ENCODE measurements around the gene MYL12A. TPM values are rescaled to one million over a fixed set of nuclear protein-coding genes. Genes with fewer than 3 reads are reported as not detected.

MYL12A gene
- total RNA-seq, 4 donors from 2014 or later: 526 to 2,307 (median 1,474) TPM

DNA sequence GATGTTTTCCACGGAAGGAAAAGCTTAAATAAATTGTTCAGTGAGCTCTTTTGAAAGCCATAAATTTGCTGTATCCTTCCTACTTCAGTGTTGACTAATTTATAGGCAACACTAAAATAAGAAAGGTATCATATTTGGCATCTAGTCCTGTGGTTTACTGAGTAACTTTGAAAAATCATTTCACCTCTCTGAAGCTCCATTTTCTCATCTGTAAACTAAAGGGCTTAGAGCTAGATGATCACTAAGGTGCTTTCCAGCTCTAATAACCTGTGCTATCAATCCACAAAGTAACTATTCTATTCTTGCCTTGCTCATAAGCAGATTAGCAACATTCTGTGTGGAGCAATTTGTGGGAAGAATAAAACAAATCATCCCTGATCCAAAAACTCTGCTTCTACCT is 24.2 kb upstream of the MYL12A start:
- peaks cover 15 to 21% of the 10 kb centered on the region in 2 donors for H3K4me1 ChIP-seq
- no peaks in the 10 kb centered on the region for H3K36me3 ChIP-seq
- no peak overlapping the region for H3K4me3 ChIP-seq
- no peaks in the 10 kb centered on the region for H3K27me3 ChIP-seq
- intact Hi-C loops (cut with DNase I; ENCODE audit: low total_unique reads): no loop called here
- TF ChIP-seq, protein P1, sequence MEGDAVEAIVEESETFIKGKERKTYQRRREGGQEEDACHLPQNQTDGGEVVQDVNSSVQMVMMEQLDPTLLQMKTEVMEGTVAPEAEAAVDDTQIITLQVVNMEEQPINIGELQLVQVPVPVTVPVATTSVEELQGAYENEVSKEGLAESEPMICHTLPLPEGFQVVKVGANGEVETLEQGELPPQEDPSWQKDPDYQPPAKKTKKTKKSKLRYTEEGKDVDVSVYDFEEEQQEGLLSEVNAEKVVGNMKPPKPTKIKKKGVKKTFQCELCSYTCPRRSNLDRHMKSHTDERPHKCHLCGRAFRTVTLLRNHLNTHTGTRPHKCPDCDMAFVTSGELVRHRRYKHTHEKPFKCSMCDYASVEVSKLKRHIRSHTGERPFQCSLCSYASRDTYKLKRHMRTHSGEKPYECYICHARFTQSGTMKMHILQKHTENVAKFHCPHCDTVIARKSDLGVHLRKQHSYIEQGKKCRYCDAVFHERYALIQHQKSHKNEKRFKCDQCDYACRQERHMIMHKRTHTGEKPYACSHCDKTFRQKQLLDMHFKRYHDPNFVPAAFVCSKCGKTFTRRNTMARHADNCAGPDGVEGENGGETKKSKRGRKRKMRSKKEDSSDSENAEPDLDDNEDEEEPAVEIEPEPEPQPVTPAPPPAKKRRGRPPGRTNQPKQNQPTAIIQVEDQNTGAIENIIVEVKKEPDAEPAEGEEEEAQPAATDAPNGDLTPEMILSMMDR (IDR thresholded peaks at IDR 0.05 in 4 of 5, conservative IDR thresholded peaks at IDR 0.05 in 1 of 5): no peak
- TF ChIP-seq POLR2A (IDR thresholded peaks at IDR 0.05): no peak
- H3K27ac ChIP-seq: peak overlapping the region in 2 of 4 donors; percentile 28 to 54
- no peaks in the 10 kb centered on the region for H3K9me3 ChIP-seq
- no peak for ATAC-seq
- in situ Hi-C loops (cut with MboI; ENCODE audit: low sequenced_read_pairs in 4 of 4): no loop called here
- DNase-seq: no peak

DNA sequence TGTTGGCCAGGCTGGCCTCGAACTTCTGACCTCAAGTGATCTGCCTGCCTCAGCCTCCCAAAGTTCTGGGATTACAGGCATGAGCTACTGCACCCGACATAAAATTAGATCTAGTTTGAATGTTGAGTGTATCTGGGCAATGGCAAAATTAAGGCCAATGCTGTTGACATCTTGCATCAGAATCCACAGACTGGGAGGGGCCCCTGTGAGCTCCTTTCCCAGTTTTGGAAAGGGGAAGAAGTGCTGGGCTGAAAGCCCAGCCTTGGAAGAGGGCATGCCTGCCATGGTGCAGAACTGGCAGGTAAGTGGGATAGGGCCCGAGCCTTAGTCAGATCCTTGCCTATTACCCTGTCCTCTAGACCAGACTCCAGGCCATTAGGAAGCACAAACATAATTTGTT is 23.4 kb upstream of the MYL12A start:
- H3K27me3 ChIP-seq: no peaks in the 10 kb centered on the region
- ATAC-seq (no peak), DNase-seq (peak in 1 of 2 donors; percentile 48)
- H3K4me3 ChIP-seq: no peak overlapping the region
- H3K27ac ChIP-seq: peak overlapping the region in 2 of 4 donors; percentile 28 to 54
- intact Hi-C loops (cut with DNase I; ENCODE audit: low total_unique reads): no loop called here
- no peaks in the 10 kb centered on the region for H3K9me3 ChIP-seq
- peaks cover 10 to 21% of the 10 kb centered on the region in 2 donors for H3K4me1 ChIP-seq
- H3K36me3 ChIP-seq: no peaks in the 10 kb centered on the region
- in situ Hi-C loops (cut with MboI; ENCODE audit: low sequenced_read_pairs in 4 of 4): no loop called here
- TF ChIP-seq, protein P1 (IDR thresholded peaks at IDR 0.05 in 4 of 5, conservative IDR thresholded peaks at IDR 0.05 in 1 of 5): no peak
- TF ChIP-seq POLR2A (IDR thresholded peaks at IDR 0.05): no peak

DNA sequence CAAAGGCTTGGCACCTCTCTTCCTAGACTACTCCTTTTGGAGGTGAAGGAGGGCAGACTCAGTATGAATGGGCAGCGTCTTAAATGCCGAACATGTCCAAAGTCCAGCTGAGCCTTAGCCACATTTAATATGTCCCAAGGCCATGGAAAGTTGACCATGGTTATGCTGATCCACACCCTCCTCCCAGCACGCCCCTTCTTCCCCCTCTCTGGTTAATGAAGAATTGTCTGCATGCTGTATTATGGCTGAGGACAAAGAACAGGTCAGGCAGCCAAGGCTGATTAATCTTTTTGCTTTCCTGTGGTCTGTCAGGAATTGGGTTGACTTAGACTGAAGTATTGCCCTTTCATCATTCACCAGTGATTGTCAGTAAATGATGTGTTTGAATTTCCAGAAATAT is 22.0 kb upstream of the MYL12A start:
- H3K27ac ChIP-seq: peak overlapping the region in 1 of 4 donors; percentile 61
- intact Hi-C loops (cut with DNase I; ENCODE audit: low total_unique reads): no loop called here
- DNase-seq (no peak), ATAC-seq (no peak)
- H3K36me3 ChIP-seq: no peaks in the 10 kb centered on the region
- TF ChIP-seq, protein P1 (IDR thresholded peaks at IDR 0.05 in 4 of 5, conservative IDR thresholded peaks at IDR 0.05 in 1 of 5): no peak
- no peak for TF ChIP-seq POLR2A (IDR thresholded peaks at IDR 0.05)
- H3K9me3 ChIP-seq: no peaks in the 10 kb centered on the region
- in situ Hi-C loops (cut with MboI; ENCODE audit: low sequenced_read_pairs in 4 of 4): loop anchor here in 1 of 4 donors (25.0 kb wide), 1 partner anchor 463 kb away; no protein-coding TSS in a partner anchor
- H3K27me3 ChIP-seq: no peaks in the 10 kb centered on the region
- H3K4me1 ChIP-seq: peaks cover under 1 to 13% of the 10 kb centered on the region in 2 donors
- no peak overlapping the region for H3K4me3 ChIP-seq

DNA sequence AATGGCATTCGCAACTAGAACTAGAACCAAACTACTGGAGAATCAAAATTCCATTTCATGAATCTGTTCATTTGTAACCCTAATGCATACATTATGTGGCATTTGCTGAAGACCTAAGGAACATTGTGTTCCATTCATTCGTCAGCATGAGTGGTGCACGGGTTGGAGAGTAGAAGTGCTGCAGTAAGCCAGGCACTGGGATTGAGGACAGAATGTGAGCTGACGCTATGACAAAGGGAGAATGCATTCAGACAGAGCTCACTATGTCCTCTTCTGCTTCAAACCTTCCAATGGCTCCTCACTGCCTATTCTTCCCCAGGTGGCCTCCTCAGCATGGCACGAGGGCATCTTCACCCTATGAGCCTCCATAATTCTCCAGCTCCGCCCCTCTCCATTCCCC is 21.6 kb upstream of the MYL12A start:
- Histone ChIP-seq H3K4me1 (peaks cover 0 to 10% of the 10 kb centered on the region in 2 donors), H3K9me3 (no peaks in the 10 kb centered on the region), H3K4me3 (no peak overlapping the region), H3K27me3 (no peaks in the 10 kb centered on the region), H3K36me3 (no peaks in the 10 kb centered on the region), H3K27ac (peak overlapping the region in 1 of 4 donors; percentile 61)
- TF ChIP-seq POLR2A (IDR thresholded peaks at IDR 0.05): no peak
- TF ChIP-seq, protein P1 (IDR thresholded peaks at IDR 0.05 in 4 of 5, conservative IDR thresholded peaks at IDR 0.05 in 1 of 5): no peak
- intact Hi-C loops (cut with DNase I; ENCODE audit: low total_unique reads) (no loop called here), in situ Hi-C loops (cut with MboI; ENCODE audit: low sequenced_read_pairs in 4 of 4) (loop anchor here in 1 of 4 donors (25.0 kb wide), 1 partner anchor 464 kb away; no protein-coding TSS in a partner anchor)
- DNase-seq (no peak), ATAC-seq (peak; percentile 43 to 49)
